HUDEP-2 (cell line): ENCODE data around the gene GFER.
"Not testable (repeated sequence)": the region's sequence is repeated elsewhere in the genome, so short reads cannot be mapped to it uniquely, and the experiment has no call there.

ENCODE experiments used
- DNase-seq, 76 experiments: peaks; one replicate each; lab custom pipeline; 2025; ENCODE audit not compliant: unreplicated experiment in 76 of 76; lab: John Stamatoyannopoulos, UW

GFER gene

GRCh38 chr16:1983544-1984346, at the start of gene GFER:
TSS of gene GFER (plus strand) at chr16:1984193. CDS start at chr16:1984219, 26 bp downstream.
- peak in 71 of 76 experiments; percentile 32 to 91 (median 75) for DNase-seq

- no peak for DNase-seq
These were observed 47.0 kb upstream of the GFER start for GRCh38 chr16:1936945-1937479.

- no peak for DNase-seq
These were observed 45.7 kb upstream of the GFER start for GRCh38 chr16:1938316-1938715.

- no peak for DNase-seq
These were observed 45.1 kb upstream of the GFER start for GRCh38 chr16:1938910-1939309.

GRCh38 chr16:1939833-1940232, 44.2 kb upstream of the GFER start:
- DNase-seq, result not testable (repeated sequence)

GRCh38 chr16:1940273-1941161, 43.5 kb upstream of the GFER start:
- DNase-seq, result no peak

GRCh38 chr16:1941162-1942046, 42.6 kb upstream of the GFER start:
- no peak for DNase-seq

GRCh38 chr16:1942047-1942809, 41.8 kb upstream of the GFER start:
- peak in 4 of 76 experiments; percentile 7 to 17 (median 8) for DNase-seq

- DNase-seq, result peak in 75 of 76 experiments; percentile 35 to 99 (median 97)
These were observed 40.9 kb upstream of the GFER start, which contains the start of gene MSRB1 for GRCh38 chr16:1942810-1943726. TSS of gene MSRB1 (minus strand) at chr16:1943199. CDS start at chr16:1943156, 43 bp downstream.

- DNase-seq, result no peak
These were observed 39.3 kb upstream of the GFER start for GRCh38 chr16:1944612-1945199.

GRCh38 chr16:1945559-1946391, 38.2 kb upstream of the GFER start:
- DNase-seq, result peak in 1 of 76 experiments; percentile 15

GRCh38 chr16:1946495-1947368, 37.3 kb upstream of the GFER start:
- no peak for DNase-seq

GRCh38 chr16:1947369-1947670, 36.7 kb upstream of the GFER start:
- no peak for DNase-seq

- no peak for DNase-seq
These were observed 34.5 kb upstream of the GFER start for GRCh38 chr16:1949507-1949906.

GRCh38 chr16:1950047-1950446, 33.9 kb upstream of the GFER start:
- DNase-seq, result peak in 8 of 76 experiments; percentile 2 to 38 (median 16)

GRCh38 chr16:1950559-1950958, 33.4 kb upstream of the GFER start:
- DNase-seq, result no peak
